Ovary (tissue), 3 donors: ENCODE data around the gene VIPAS39.

Source experiments
- EP300 ChIP-seq: sonication (generic); formaldehyde crosslinking; IDR thresholded peaks from one replicate; pipeline ENCODE4 v1.6.1; 2017; ENCODE audit warnings: antibody characterized with exemption
- POLR2A ChIP-seq: fragments of 450-650 bp; IDR thresholded peaks from one replicate; pipeline ENCODE4 v1.6.1; 2017; ENCODE audit warnings: antibody characterized with exemption, mild to moderate bottlenecking, moderate library complexity
- TF ChIP-seq, protein P1 (sequence below), 3 donors: fragments of 450-650 bp in 2 of 3; fragments of 200-600 bp in 1 of 3; IDR thresholded peaks; one replicate each; pipeline versions ENCODE4 v1.5.1 to v1.8.0; 2016 to 2022; ENCODE audit warnings: antibody characterized with exemption in 3 of 3, mild to moderate bottlenecking in 1 of 3
- donor health status: DM: no; HTN: no; CAD: no.

DNA sequence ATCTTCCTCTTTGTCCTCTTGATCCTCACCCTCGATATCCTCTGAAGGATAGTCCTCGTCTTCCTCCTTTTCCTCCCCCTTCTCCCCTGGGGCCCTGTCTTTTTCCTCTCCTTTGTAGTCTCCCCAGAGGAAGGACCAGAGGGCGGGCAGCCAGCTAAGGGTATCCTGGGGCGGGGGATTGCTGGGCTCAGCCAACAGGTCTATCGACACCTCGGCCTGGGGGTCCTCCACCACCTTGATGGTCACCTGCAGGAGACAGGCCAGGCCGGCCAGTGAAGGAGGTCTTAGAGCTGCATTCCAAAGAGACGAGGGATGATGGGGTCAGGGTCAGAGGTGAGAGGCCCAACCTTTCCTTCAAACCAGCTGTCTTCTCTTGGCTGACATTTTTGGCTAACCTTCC is 25.0 kb upstream of the VIPAS39 start:
- TF ChIP-seq, protein P1, sequence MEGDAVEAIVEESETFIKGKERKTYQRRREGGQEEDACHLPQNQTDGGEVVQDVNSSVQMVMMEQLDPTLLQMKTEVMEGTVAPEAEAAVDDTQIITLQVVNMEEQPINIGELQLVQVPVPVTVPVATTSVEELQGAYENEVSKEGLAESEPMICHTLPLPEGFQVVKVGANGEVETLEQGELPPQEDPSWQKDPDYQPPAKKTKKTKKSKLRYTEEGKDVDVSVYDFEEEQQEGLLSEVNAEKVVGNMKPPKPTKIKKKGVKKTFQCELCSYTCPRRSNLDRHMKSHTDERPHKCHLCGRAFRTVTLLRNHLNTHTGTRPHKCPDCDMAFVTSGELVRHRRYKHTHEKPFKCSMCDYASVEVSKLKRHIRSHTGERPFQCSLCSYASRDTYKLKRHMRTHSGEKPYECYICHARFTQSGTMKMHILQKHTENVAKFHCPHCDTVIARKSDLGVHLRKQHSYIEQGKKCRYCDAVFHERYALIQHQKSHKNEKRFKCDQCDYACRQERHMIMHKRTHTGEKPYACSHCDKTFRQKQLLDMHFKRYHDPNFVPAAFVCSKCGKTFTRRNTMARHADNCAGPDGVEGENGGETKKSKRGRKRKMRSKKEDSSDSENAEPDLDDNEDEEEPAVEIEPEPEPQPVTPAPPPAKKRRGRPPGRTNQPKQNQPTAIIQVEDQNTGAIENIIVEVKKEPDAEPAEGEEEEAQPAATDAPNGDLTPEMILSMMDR (IDR thresholded peaks at IDR 0.05): no peak
- TF ChIP-seq EP300 (no peak), POLR2A (no peak)
